Spleen (tissue), 7 donors: ENCODE data around the gene ABCA2.

Experiments used
- CTCF ChIP-seq, 11 experiments: fragments of 200-600 bp in 7 of 11; fragments of 450-650 bp in 4 of 11; sonication (generic) in 4 of 11; IDR thresholded peaks in 8 of 11; conservative IDR thresholded peaks in 3 of 11; 1 replicate in 7 of 11; 2 replicates in 4 of 11; pipeline versions ENCODE4 v1.4.0 to v1.8.0; 2016 to 2021; ENCODE audit warnings: antibody characterized with exemption in 11 of 11, inconsistent platforms in 4 of 11, mild to moderate bottlenecking in 1 of 11
- POLR2A ChIP-seq, 3 donors: fragments of 450-650 bp; IDR thresholded peaks; one replicate each; pipeline ENCODE4 v1.5.1; 2017; ENCODE audit warnings: antibody characterized with exemption in 3 of 3, mild to moderate bottlenecking in 1 of 3
- donor health status: DM: no; HTN: no; CAD: no; lungs with moderate emphysema.
- donor health status: DM: no; HTN: no; CAD: no.
- donor health status: DM: no; HTN: no; CAD: no.

- no peak for TF ChIP-seq POLR2A (IDR thresholded peaks at IDR 0.05)
- TF ChIP-seq CTCF (IDR thresholded peaks at IDR 0.05 in 8 of 11, conservative IDR thresholded peaks at IDR 0.05 in 3 of 11), result no peak
Observed at GRCh38 chr9:137006116-137007003, 21.7 kb downstream of the ABCA2 start.
